GM13977 (cell line): ENCODE measurements around the gene USP31.
"Not testable (repeated sequence)": the region's sequence is repeated elsewhere in the genome, so short reads cannot be mapped to it uniquely, and the experiment has no call there.

Experiments
- DNase-seq: peaks from one replicate; pipeline ENCODE4 v3.0.0; 2012; ENCODE audit warnings: low spot score
- in situ Hi-C: fragments of 300-500 bp; cut with MboI; formaldehyde crosslinking; loops from one replicate; pipeline ENCODE4 v1.12.0; 2022; ENCODE audit warnings: low sequenced_read_pairs, low pct_unique_long_range_greater_than_20kb, mixed read lengths, inconsistent platforms; ENCODE audit not compliant: unreplicated experiment
- TF ChIP-seq, protein P1 (sequence below): IDR thresholded peaks from 2 replicates; pipeline ENCODE4 v1.5.1; 2012; ENCODE audit warnings: mild to moderate bottlenecking, control low read depth; ENCODE audit not compliant: insufficient read depth; ENCODE audit errors: extremely low read depth, missing control alignments

The USP31 gene

DNA sequence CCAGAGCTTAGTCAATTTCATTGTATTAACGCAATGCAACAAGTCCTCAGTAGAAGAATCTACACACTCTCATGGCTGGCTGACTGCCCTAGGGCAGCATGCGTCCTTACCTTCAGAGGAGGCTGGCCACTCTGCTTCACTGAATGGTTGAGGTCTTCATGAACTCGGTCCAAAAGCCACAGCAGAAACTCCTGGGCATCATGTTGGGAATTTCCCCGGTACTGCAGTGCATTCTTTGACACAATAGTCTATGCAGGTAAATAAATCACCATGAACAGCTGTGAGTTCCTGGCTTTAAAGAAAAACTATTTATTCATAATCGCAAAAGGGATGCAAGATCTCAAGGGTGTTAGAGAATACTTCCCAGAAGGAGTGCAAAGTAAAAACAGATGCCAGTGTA is 41.3 kb downstream of the USP31 start:
- in situ Hi-C loops, result no loop called here
- TF ChIP-seq, protein P1, sequence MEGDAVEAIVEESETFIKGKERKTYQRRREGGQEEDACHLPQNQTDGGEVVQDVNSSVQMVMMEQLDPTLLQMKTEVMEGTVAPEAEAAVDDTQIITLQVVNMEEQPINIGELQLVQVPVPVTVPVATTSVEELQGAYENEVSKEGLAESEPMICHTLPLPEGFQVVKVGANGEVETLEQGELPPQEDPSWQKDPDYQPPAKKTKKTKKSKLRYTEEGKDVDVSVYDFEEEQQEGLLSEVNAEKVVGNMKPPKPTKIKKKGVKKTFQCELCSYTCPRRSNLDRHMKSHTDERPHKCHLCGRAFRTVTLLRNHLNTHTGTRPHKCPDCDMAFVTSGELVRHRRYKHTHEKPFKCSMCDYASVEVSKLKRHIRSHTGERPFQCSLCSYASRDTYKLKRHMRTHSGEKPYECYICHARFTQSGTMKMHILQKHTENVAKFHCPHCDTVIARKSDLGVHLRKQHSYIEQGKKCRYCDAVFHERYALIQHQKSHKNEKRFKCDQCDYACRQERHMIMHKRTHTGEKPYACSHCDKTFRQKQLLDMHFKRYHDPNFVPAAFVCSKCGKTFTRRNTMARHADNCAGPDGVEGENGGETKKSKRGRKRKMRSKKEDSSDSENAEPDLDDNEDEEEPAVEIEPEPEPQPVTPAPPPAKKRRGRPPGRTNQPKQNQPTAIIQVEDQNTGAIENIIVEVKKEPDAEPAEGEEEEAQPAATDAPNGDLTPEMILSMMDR, result no peak
- no peak for DNase-seq

DNA sequence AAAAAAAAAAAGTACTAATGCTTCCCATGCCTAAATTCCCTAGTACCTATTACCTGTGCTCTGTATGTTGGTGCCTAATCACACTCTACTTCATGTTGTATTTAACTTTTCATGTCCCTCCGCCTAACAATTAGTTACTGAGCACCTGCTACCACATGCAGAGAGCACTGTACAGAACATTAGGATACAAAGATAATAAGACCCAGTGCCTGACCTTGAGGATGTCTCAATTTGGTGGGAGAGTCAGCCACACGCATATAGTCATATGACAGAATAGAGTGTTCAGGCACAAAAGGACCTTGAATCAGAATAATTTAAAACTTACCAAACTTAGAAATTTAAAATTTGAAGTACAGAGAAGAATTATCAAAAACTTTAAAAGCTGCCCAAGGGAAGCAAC is 42.1 kb downstream of the USP31 start:
- TF ChIP-seq, protein P1, result no peak
- in situ Hi-C loops, result no loop called here
- no peak for DNase-seq

DNA sequence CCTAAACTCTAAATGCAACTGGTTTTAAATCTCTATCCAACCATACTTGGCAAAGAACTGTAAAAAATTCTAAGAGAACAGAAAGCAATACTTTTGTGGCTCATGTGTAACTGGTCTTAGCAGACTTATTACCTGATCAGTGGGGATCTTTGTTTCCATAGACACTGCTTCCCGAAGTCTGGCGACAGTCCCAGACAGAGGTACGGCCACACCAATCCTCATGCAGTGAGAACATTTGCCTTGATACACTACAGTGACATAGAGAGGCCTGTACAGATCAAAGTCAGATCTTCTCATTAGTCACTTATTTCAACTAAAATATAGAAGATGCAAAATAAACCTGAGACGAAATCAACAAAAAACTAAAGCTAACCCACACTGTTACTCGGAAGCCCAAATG is 43.9 kb downstream of the USP31 start:
- TF ChIP-seq, protein P1, result no peak
- in situ Hi-C loops, result no loop called here
- no peak for DNase-seq

DNA sequence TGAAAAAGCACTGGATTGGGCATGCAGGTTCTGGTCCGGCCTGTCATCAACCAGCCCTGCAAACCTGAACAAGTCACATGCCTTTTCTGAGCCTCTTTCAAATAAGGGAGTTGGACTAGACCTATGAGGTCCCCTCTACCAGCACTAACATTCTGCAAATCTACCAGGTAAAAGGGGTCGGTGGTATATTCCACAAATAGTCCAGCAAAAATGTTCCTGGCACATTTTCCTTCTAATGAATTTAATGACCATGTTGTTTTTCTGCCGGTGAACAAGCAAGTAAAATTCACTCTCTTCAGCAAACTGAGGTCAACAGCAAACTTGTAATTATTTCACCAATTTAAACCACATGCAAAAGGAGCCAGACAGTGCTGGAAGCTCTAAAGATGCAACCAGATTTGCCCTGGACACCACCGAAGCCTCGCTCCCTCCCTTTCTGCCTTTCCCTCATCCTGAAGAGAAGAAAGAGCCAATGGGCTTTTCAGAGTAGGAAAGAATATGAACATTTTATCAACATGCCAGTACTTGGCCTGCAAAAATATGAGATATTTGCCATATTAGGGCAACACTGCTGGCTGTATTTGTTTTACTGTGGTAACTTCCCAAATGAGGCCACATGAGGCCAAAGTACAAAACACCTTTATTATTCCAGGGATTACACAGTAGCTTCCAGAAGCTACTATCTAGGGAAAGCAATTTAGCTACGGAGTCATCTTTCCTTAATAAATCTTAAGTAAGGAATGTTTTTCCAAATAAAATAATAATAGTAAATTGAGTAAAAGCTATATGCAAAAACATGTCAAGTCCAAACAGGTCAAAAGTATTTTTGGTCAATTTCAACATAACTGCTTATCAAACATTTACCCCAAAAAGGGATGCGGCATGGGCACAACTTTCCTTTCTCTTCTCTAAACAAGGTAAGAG is 45.0 kb downstream of the USP31 start:
- TF ChIP-seq, protein P1, result no peak
- DNase-seq, result no peak
- in situ Hi-C loops, result no loop called here

DNA sequence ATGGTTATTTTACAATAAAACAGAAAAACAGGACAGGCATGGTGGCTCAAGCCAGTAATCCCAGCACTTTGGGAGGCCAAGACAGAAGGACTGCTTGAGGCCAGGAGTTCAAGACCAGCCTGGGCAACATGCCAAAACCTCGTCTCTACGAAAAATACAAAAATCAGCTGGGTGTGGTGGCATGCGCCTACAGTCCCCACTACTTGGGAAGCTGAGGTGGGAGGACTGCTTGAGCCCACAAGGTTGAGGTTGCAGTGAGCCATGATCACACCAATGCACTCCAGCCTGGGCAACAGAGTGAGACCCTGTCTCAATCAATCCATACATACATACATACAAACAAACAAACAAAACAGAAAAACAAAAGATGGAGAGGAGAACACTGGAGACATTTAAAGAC is 45.6 kb downstream of the USP31 start:
- no peak for DNase-seq
- TF ChIP-seq, protein P1, result no peak
- in situ Hi-C loops, result no loop called here

DNA sequence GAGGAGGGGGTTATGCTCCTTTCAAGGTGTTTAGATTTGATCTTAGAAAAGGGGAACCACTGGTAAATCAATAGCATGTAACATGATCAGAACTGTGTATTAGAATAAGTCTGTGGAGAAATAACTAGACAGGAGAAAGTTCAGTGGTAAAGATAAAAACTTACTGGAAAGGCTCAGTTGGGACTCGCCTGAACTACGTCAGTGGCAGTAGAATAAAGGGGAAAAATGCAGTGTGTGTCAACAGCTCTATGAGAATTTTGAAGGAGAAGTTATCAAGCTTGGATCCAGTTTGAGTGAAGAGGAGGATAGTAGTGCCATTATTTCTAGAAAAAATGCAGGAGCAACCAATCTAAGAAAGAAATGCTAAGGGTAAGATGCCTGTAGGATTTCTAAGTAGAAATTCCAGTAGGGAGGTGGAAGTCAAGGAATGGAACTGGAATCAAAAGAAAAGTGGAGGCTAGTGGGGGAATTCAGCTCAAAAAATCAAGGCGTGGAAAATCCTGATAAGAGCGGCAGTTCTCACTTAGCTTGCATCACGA is 48.2 kb downstream of the USP31 start:
- no peak for DNase-seq
- in situ Hi-C loops, result no loop called here
- TF ChIP-seq, protein P1, result no peak

DNA sequence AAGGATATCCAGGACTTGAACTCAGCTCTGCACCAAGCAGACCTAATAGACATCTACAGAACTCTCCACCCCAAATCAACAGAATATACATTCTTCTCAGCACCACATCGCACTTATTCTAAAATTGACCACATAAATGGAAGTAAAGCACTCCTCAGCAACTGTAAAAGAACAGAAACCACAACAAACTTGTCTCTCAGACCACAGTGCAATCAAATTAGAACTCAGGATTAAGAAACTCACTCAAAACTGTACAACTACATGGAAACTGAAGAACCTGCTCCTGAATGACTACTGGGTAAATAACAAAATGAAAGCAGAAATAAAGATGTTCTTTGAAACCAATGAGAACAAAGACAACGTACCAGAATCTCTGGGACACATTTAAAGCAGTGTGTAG is 52.8 kb downstream of the USP31 start:
- DNase-seq, in situ Hi-C loops: not testable (repeated sequence)

DNA sequence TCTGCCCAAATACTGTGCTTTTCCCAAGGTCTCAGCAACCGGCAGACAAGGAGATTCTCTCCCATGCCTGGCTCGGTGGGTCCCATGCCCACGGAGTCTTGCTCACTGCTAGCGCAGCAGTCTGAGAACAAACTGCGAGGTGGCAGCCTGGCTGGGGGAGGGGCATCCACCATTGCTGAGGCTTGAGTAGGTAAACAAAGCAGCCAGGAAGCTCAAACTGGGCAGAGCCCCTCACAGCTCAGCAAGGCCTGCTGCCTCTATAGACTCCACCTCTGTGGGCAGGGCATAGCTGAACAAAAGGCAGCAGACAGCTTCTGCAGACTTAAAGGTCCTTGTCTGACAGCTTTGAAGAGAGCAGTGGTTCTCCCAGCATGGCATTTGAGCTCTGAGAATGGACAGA is 55.1 kb downstream of the USP31 start:
- in situ Hi-C loops, DNase-seq: not testable (repeated sequence)
